Measurements from ENCODE around the gene LRRC56. TPM values are rescaled to one million over a fixed set of nuclear protein-coding genes. Genes with fewer than 3 reads are reported as not detected.

The LRRC56 gene
- total and polyA plus RNA-seq, 2 experiments from 2014 or later = 0.73 to 0.87 TPM

DNA sequence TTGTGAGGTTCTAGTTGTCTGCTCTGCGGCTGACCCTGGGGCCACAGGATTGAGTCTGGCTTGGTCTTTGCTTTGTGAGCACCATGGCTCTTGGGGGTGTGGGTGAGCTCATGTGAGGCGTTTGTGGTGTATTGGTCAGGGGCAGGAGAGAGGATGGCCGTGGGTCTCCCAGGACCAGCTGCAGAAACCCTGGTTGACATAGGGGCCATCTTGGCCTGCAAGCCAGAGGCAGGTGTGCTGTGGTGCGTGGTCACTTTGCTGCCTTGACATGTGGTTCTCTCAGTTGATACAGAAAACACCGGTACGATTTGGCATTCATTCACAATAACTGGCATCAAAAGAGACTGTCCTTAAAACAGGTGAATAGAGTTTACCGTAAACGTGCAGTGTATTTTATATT, 50.2 kb downstream of the LRRC56 start:
- Histone ChIP-seq H3K27ac (ENCODE audit: low read depth) (no peak overlapping the region), H3K79me2 (replicated peaks; ENCODE audit: insufficient read depth) (peaks cover 27% of the 10 kb centered on the region), H3K4me3 (no peak overlapping the region), H3K4me1 (ENCODE audit: insufficient read depth) (no peaks in the 10 kb centered on the region), H3K36me3 (ENCODE audit: insufficient read depth) (peaks cover 20% of the 10 kb centered on the region; the same call in 1 of the 2 replicates), H3K4me2 (no peak overlapping the region), H3K27me3 (ENCODE audit: insufficient read depth) (no peaks in the 10 kb centered on the region), H3F3A (replicated peaks; ENCODE audit: low read depth) (peaks cover 13% of the 10 kb centered on the region), H2AFZ (no peak overlapping the region), H4K20me1 (replicated peaks; ENCODE audit: insufficient read depth) (peaks cover 13% of the 10 kb centered on the region), H3K9me2 (ENCODE audit: insufficient read depth) (no peaks in the 10 kb centered on the region)
- H3K9me3 Mint-ChIP-seq = no peaks in the 10 kb centered on the region; the same call in 2 of the 3 replicates
- TF ChIP-seq, protein P1, sequence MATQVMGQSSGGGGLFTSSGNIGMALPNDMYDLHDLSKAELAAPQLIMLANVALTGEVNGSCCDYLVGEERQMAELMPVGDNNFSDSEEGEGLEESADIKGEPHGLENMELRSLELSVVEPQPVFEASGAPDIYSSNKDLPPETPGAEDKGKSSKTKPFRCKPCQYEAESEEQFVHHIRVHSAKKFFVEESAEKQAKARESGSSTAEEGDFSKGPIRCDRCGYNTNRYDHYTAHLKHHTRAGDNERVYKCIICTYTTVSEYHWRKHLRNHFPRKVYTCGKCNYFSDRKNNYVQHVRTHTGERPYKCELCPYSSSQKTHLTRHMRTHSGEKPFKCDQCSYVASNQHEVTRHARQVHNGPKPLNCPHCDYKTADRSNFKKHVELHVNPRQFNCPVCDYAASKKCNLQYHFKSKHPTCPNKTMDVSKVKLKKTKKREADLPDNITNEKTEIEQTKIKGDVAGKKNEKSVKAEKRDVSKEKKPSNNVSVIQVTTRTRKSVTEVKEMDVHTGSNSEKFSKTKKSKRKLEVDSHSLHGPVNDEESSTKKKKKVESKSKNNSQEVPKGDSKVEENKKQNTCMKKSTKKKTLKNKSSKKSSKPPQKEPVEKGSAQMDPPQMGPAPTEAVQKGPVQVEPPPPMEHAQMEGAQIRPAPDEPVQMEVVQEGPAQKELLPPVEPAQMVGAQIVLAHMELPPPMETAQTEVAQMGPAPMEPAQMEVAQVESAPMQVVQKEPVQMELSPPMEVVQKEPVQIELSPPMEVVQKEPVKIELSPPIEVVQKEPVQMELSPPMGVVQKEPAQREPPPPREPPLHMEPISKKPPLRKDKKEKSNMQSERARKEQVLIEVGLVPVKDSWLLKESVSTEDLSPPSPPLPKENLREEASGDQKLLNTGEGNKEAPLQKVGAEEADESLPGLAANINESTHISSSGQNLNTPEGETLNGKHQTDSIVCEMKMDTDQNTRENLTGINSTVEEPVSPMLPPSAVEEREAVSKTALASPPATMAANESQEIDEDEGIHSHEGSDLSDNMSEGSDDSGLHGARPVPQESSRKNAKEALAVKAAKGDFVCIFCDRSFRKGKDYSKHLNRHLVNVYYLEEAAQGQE (IDR thresholded peaks at IDR 0.05; ENCODE audit: unreplicated experiment) = no peak
- TF ChIP-seq EZH2phosphoT487 (IDR thresholded peaks at IDR 0.05; ENCODE audit: unreplicated experiment) (no peak), ZNF114 (CRISPR knock-in tag; IDR thresholded peaks at IDR 0.05) (no peak), STAT1 (IDR thresholded peaks at IDR 0.05; ENCODE audit: unreplicated experiment) (no peak)
- no peak for ATAC-seq
- no peaks in the 10 kb centered on the region; the same call in 2 of the 3 replicates for H3K4me1 Mint-ChIP-seq
- DNase-seq (ENCODE audit: low spot score) = no peak
- no peak overlapping the region for H3K27ac Mint-ChIP-seq
- peaks cover 59% of the 10 kb centered on the region for H3K36me3 Mint-ChIP-seq (ENCODE audit: low read depth)
- peaks cover 15% of the 10 kb centered on the region for H3K27me3 Mint-ChIP-seq (ENCODE audit: insufficient read depth, low read depth, poor library complexity)
- H3K4me3 Mint-ChIP-seq = no peak overlapping the region

- Histone ChIP-seq H3K79me2 (replicated peaks; ENCODE audit: insufficient read depth) (peaks cover 23% of the 10 kb centered on the region), H4K20me1 (replicated peaks; ENCODE audit: insufficient read depth) (peaks cover 13% of the 10 kb centered on the region)
- TF ChIP-seq NANOG (IDR thresholded peaks at IDR 0.05; ENCODE audit: borderline replicate concordance) (no peak), JUNB (IDR thresholded peaks at IDR 0.05; ENCODE audit: unreplicated experiment) (no peak), ZNF331 (CRISPR knock-in tag; IDR thresholded peaks at IDR 0.05; ENCODE audit: low read depth) (no peak), STAT1 (IDR thresholded peaks at IDR 0.05; ENCODE audit: unreplicated experiment) (no peak), ETS1 (IDR thresholded peaks at IDR 0.05) (no peak), EZH2phosphoT487 (IDR thresholded peaks at IDR 0.05; ENCODE audit: unreplicated experiment) (no peak)
- TF ChIP-seq, protein P1 (IDR thresholded peaks at IDR 0.05; ENCODE audit: unreplicated experiment) = no peak
- TF ChIP-seq, protein P2, sequence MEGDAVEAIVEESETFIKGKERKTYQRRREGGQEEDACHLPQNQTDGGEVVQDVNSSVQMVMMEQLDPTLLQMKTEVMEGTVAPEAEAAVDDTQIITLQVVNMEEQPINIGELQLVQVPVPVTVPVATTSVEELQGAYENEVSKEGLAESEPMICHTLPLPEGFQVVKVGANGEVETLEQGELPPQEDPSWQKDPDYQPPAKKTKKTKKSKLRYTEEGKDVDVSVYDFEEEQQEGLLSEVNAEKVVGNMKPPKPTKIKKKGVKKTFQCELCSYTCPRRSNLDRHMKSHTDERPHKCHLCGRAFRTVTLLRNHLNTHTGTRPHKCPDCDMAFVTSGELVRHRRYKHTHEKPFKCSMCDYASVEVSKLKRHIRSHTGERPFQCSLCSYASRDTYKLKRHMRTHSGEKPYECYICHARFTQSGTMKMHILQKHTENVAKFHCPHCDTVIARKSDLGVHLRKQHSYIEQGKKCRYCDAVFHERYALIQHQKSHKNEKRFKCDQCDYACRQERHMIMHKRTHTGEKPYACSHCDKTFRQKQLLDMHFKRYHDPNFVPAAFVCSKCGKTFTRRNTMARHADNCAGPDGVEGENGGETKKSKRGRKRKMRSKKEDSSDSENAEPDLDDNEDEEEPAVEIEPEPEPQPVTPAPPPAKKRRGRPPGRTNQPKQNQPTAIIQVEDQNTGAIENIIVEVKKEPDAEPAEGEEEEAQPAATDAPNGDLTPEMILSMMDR (conservative IDR thresholded peaks at IDR 0.05; ENCODE audit: low read depth in 2 of 2) = no peak
Observed at GRCh38 chr11:587978-588380, 50.7 kb downstream of the LRRC56 start.

More at GRCh38 chr11:587978-588380, 50.7 kb downstream of the LRRC56 start:
- no peak overlapping the region for H2AFZ ChIP-seq
- H3K4me2 ChIP-seq = no peak overlapping the region
- peaks cover 13% of the 10 kb centered on the region for H3F3A ChIP-seq (replicated peaks; ENCODE audit: low read depth)
- ATAC-seq (no peak), DNase-seq (ENCODE audit: low spot score) (no peak)
- no peaks in the 10 kb centered on the region for H3K4me1 ChIP-seq (ENCODE audit: insufficient read depth)
- no peak overlapping the region for H3K27ac ChIP-seq (ENCODE audit: low read depth)
- no peak overlapping the region for H3K4me3 Mint-ChIP-seq
- H3K4me1 Mint-ChIP-seq = no peaks in the 10 kb centered on the region; the same call in 2 of the 3 replicates
- no peaks in the 10 kb centered on the region for H3K27me3 ChIP-seq (ENCODE audit: insufficient read depth)
- H3K9me3 Mint-ChIP-seq = no peaks in the 10 kb centered on the region; the same call in 2 of the 3 replicates
- H3K4me3 ChIP-seq = no peak overlapping the region
- H3K27ac Mint-ChIP-seq = no peak overlapping the region
- H3K9me2 ChIP-seq (ENCODE audit: insufficient read depth) = no peaks in the 10 kb centered on the region
- H3K36me3 Mint-ChIP-seq (ENCODE audit: low read depth) = peaks cover 63% of the 10 kb centered on the region
- peaks cover 20% of the 10 kb centered on the region; the same call in 1 of the 2 replicates for H3K36me3 ChIP-seq (ENCODE audit: insufficient read depth)
- peaks cover 12% of the 10 kb centered on the region for H3K27me3 Mint-ChIP-seq (ENCODE audit: insufficient read depth, low read depth, poor library complexity)

Measured in GM23338 (cell line).